GM18502 (cell line): ENCODE data around the gene ACVR2A.

Experiments used
- ATAC-seq: cut with Tn5 transposase; IDR thresholded peaks from one replicate; pipeline ENCODE4 v1.9.1; 2021; ENCODE audit warnings: mild to moderate bottlenecking; ENCODE audit not compliant: unreplicated experiment, poor library complexity

ACVR2A gene

DNA sequence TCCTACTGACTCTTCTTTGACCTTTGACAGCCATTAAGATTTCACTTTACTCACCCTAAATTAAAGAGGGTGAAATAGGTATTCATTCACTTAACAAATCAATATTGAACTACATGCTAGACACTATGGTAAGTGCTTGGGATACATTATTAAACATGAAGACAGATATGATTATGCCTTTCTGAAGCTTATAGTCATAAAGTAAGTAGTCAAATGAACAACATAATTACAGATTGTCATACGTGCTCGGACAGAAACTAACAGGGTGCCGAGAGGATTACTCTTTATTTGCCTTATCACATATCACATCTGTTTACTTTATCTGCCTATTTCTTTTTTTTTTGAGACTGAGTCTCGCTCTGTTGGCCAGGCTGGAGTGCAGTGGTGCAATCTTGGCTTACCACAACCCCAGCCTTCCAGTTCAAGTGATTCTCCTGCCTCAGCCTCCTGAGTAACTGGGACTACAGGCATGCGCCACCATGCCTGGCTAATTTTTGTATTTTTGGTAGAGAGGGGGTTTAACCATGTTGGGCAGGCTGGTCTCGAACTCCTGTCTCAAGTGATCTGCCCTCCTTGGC lies 9.8 kb downstream of the ACVR2A start:
- ATAC-seq = no peak

DNA sequence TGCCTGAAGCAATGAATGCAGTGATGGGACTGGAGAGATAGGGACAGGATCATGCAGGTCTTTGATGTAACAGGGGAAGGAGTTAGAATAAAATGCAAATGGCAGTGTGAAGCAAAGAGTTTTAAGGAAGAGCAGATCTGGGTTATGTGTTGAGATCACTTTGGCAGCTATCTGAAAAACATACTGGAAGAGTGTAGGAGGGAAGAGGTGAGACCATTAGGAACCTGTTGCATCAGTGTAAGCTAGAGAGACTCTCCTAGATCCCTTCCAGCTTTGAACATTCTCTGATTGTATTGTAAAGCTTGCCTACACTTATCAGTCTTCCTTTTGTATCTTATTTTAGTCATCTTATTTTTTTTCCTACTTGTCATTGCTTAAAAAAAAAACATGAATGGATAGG lies 10.5 kb downstream of the ACVR2A start:
- ATAC-seq = no peak

DNA sequence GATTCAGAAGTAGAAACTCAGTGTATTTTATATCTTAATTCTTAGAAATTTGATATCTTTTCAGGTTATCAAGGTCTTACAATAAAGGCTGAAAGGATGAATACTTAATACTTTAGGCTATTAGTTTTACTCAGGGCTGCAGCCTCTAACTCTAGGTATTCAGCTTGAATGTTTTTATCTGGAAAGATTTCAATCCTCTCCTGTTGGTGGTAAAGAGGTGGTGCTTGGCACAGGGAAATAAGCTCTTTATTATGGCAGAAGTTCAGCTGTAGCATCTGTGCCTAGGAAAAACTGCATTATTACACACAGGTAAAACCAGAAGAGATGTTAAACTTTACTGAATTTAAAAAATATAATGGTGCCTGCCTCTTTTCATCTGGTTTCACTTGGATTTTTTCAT lies 11.1 kb downstream of the ACVR2A start:
- no peak for ATAC-seq

DNA sequence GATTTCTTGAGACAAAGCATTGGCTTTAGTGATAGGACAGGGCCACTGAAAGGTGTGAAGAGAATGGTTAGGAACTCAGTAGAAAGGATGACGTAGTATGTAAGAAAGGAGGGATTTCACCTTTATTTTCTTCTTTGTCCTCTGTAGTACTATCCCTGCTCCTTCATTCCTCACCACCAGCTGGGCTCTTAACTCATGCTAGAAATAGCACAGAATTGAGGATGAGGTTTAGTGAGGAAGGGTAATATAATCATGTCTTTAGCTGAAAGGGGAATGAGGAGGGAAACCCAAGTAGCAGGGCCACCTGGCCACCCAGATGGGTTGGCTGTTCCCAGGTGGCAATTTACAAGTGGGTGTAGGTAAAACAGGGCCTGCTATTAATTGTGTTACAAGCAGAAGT lies 15.2 kb downstream of the ACVR2A start:
- ATAC-seq = no peak

DNA sequence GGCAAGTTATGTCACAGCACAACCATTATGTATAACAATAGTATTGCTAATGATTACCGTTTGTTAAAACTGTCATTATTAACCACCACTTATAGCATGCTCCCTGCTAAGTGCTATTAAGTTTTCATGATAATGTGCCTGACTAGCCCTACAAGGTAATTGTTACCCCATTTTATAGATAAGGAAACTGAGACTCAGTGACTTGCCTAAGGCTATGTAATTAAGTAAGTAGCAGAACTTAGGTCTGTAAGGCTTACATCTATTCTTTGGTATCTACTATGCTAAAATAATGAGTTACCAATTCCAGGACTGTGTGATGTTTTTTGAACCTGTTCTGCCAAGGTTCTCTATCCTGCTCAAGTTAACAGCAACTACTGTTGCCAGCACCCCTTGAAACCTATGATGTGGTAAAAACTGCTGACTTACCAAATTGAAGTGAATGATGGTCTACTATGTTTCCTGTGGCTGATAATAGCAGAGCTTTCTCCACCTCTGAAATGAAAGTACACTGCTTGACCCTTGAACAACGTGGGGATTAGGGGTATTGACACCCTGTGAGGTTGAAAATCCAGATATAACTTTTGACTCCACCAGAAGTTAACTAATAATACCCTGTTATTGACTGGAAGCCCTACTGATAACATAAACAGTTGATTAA lies 18.2 kb downstream of the ACVR2A start:
- ATAC-seq = no peak

DNA sequence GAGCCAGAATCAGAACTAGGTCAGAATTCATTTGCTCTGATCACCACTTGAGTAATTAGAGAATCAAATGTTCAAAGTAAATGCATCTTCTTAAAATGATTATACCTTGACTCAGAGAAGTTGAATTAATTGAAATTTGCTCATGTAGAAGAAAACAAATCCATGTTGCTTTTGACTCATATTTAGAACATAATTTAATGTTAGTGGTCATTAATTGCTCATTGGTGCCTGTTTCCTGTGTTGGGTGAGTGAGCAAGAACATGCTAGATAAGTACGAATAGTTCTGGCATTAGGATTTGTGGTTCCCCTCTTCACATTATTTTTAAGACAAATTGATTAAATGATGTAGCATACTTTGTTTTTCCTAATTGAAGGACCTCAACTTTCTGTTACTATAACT lies 19.0 kb downstream of the ACVR2A start:
- no peak for ATAC-seq

DNA sequence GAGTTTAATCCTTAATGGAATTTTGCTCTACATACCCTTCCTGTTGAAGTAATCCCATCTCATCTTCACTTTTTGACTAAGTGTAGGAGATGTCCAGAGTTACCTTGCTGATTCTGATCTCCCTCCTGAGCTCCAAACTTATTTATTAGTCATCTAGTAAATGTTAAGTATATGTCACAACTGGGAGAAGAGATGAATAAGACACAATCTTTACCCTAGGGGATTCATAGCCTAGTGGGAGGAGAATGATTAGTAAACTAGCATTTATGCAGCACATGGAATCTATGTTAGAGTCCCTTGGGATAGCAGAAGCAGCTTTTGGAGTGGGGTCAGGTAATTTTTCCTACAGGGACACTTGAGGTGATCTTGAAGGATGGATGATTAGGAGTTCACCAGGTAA lies 20.7 kb downstream of the ACVR2A start:
- no peak for ATAC-seq

DNA sequence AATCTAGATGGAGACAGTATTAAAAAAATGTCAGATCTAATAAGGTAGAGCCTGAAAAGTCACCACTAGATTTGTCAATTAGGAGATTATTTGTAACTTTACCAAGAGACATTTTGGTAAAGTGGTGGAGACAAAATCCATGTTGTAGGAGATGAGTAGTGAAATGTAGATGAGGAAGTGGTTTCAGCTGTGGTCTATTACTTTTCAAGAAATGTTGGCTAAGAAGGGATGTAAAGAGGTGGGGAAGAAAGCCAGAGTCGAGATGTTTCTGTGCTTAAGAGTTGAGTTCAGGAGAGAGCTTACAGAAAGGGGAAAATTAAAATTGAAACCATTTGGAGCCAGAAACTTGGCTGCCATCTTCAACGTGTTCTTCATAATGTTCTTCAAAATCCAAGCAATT lies 22.2 kb downstream of the ACVR2A start:
- ATAC-seq = no peak

DNA sequence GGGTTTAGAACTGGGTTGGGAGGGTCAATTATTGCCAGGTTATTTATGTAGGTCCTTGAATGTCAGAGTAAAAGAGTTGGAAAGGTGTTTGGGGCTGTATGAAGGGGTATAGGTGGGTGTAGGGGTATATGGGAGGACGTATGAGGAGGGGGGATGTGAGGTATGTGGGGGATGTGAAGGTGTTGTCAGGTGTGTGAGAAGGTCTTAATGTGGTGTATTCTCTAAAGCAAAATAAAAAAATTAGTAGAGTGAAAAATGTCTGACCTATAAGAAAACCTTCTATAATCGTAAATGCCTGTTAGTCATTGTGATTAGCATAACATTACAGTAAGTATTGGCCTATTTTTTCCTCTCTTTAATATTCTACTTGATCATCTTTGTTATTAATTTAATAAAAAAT lies 25.1 kb downstream of the ACVR2A start:
- ATAC-seq = no peak

DNA sequence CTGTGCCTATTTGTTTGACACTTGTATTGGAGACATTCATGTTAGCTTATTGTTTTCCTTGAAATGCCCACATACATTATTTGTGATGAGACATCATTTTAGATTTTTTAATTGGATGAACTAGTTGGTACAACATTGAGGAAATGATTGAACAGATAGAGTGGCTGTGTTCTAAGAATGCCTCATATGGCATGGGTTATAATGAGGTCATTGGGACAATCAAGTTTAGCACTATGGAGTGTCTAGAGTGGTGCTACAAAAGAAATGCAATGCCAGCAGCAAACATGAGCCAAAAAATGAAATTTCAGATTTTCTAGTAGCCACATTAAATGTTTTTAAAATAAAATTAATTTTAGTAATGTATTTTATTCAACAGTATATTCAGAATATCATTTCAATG lies 28.1 kb downstream of the ACVR2A start:
- no peak for ATAC-seq

DNA sequence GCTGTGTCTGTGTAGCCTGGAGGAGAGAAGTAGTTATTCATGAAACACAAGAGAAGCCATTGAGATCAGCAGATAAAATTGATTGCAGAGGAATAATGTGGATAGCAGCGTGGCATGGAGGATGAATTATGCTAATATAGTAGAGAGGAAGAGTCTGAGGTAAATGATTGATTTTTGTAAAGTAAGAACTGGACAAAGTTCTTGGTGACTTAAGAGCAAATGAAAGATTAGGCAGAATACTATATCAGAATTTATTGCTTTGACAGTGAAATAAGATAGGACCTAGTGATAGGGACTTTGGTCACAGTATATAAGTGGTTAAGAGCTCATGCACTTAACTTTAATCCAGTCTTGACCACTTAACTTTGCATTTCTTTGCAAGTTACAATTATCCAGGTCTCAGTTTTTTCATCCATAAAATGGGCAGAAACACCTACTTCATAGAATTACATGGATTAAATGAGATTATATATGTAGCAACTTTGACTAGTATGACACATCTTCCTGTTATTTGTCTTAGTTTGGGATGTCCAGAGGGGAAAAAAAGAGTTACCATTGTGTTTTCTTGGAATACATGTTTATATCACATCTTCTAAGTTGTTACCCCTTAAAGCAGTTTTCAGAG lies 29.1 kb downstream of the ACVR2A start:
- ATAC-seq = no peak

DNA sequence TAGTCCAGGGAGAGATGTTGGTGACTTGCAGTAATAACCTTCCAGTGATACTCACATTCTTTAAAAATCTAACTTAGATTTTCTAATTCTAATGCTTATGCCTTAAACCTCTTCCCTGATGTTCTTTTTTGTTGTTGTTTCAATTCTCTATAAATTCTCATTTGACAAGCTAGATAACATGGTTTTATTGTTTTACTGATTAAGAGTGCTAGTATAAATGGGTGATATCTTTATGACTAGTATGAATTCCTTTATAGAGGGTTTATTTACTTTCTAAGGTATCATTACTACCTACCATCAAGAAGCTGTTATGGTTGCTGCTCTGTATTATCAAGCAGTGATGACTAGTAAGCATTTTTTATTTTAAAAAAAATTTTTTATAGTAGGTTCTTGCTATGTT lies 35.0 kb downstream of the ACVR2A start:
- no peak for ATAC-seq

DNA sequence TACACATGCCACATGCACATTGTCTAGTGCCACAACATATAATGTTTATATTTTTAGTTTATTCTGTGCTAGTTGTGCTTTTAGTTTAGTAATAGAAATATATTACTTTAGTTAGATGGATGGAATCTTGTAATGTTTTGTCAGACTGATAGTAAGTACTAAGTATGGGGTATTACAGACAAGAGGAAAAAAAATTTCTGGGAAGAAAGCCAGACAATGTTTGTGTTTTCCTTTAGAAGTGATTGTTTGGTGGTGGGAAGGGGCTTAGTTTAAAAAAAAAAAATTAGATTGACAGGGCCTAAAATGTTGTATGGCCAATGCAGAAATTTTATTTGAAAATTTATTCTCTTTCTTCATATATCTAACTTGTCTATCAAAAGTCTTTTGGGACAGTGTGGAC lies 37.8 kb downstream of the ACVR2A start:
- ATAC-seq = no peak

DNA sequence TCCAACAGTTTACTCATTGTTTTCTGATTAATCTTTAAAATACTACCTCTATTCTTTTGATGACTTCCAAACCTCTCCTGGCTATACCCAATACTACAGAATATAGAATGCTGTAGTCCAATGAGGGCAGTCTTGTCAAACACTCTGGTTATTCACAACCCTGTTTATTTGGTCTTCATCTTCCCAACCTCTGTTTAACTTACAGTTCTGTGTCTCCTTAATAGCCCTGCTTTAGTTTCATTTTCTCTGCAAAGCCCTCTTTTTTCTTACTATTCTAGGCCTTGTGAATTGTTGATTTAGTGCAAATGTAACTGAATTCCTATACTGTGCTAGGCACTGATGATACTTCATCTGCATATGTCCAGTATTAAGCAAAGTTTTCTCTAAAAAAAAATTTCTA lies 40.0 kb downstream of the ACVR2A start:
- no peak for ATAC-seq

DNA sequence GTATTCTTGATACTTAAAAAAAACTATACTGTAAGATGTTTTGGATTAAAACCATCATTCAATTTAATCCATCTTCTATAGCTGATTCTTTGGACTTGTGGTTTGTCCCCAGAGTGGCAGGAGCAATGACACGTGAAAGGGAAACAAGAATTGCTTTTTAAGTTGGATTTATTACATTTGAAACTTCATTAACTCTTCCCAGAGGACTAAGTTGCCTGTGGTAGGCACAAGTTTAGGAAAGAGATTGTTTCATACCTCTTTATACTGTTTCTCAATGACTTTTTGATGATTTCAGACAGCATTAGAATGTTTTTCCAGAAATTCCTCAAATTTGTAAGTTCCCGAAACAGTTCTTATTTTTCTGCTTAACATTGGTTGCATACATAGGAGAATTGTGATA lies 41.3 kb downstream of the ACVR2A start:
- no peak for ATAC-seq

DNA sequence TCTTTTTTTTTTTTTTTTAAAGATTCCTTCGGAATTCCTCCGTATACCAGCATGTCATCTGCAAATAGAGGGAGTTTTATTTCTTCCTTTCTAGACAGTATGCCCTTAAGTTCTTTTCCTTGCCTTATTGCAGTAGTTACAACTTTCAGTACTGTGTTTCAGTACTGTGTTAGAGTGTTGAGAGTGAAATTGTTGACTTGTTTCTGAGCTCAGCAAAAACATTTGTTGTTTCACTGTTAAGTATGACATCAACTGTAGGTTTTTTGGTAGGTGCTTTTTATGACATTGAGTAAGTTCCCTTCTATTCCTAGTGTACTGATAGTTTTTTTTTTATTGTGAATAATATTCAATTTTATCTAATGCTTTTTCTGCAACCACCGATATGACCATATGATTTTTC lies 43.9 kb downstream of the ACVR2A start:
- ATAC-seq = peak; percentile 71

DNA sequence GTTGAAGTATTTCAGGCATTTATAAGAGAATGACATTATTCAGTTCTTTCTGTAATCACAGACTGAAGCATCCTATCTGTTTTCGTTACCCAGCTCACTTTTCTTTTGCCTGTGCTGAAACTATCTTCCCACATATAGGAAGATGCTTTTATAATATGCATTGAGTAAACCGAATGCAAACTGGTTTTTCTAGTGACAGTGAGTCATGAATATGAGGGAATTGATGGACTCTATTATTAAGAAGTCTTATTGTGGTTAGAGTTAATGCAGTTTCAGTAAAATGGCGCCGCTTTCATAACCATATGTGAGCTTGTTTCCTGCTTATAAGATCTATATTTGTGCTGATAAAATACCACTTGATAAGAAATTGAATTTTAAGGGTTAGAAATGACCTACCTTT lies 59.2 kb downstream of the ACVR2A start:
- no peak for ATAC-seq

DNA sequence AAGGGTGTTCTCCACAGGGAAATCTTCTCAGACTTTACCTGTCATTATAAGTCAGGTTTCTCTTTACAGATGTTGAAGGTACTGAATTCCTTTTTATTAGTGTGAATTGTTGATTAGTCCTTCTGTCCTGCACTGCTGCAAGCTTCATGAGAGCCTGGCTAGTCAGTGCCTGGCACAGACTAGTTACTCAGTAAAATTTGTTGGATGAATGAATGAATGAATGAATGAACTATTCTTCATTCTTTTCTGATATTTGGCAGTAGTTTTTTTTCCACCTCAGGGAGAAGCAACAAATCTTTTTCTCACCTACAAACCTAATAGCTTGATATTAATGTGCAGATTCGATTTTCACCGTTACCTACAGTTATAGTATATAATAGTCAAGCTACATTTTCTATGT lies 64.3 kb downstream of the ACVR2A start:
- no peak for ATAC-seq

DNA sequence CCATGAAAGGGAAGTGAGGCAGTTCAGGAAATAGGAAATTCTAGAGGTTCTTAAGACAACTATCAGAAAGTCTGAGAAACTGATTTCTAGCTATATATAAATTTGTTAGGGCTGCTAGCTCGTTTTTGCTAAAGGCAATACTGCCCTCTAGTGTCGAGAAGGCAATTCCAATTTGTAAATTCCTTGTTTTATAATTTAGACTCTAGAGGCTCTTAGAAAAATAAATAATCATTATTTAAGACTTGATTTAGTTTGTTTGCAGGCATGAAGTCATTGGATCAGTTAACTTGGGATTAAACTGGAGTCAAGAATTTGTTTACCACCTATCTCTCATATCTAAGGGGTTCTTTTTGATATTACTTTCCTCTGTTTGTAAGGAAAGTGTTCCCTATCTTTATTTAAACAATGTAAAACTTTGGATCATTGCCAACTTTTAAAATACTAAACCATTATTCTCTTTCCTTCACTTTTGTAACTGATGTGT lies 66.2 kb downstream of the ACVR2A start:
- no peak for ATAC-seq

DNA sequence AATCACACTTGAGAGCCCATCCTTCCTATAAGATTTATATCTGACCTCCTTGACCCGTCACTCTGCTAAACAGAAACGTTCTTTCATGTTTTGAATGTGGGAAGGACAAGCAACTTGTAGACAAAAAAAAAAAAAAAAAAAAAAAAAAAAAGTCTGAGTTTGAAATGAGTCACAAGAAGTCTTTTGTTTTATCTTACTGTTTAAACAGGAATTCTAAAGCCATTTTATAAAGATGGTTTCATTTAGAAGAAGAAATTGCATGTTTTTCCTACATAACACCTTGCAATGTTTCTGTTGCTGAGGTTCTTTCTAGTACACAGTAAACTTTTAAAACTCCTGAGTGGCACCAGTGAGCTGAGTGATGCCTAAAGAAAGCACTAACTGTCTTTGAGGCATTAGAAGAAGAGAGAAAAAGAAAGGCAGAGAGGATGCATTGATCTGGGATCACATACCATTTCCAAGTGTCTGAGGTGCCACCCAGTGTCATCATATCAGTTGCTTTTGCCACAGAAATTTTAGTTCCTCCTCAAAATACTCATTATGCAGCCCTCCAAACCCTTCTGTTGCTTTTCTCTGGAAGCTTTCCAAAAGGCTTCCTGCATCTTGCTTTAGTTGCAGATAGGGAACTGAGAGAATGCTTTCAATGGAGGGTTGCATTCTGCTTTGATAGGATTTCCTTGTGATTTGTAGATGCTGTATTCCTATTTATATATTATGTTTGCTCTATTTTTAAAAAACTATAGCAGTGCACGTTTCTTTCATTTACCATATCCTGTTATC lies 69.1 kb downstream of the ACVR2A start:
- no peak for ATAC-seq

DNA sequence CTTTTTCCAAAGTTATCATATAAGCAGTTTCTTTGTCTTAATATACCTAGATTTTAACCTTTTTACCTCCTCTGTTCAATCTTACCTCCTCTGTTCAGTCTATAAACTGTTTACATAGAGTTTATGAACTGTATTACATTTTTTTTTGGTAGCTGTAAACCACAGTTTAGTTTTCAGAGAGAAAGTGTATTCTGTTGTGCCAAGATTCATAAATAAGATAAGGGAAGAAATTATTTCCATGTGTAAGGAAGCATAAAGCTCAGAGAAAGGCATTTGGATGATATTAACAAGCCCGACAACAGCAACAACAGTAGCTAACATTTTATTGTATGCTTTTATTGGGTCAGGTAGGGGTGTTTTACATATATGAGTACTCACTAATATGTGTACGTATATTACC lies 71.2 kb downstream of the ACVR2A start:
- no peak for ATAC-seq
